Measurements from ENCODE around the gene NIPAL3. TPM values are rescaled to one million over a fixed set of nuclear protein-coding genes. Genes with fewer than 3 reads are reported as not detected.
A peak's percentile ranks its signal among the peaks of the same experiment; 100 is the strongest.

The NIPAL3 gene
- total and polyA plus RNA-seq, 9 donors = 4.4 to 22.3 (median 13.1) TPM

GRCh38 chr1:24389231-24389678 lies 26.3 kb upstream of the NIPAL3 start:
- DNase-seq = no peak
- Histone ChIP-seq H3K27ac (no peak overlapping the region), H3K36me3 (no peaks in the 10 kb centered on the region), H3K4me3 (no peak overlapping the region), H3K27me3 (no peaks in the 10 kb centered on the region), H3K9me3 (no peaks in the 10 kb centered on the region), H3K4me1 (ENCODE audit: insufficient read depth) (no peaks in the 10 kb centered on the region)
- WGBS, 3 donors = 85 to 94% (median 86%) methylated on average over 4 of the region's 4 CpGs
- no peak for TF ChIP-seq EP300 (IDR thresholded peaks at IDR 0.05)
- intact Hi-C loops (cut with DNase I) = loop anchor here in 2 of 4 donors (5.0 kb wide), 2 partner anchors 187 to 192 kb away; no protein-coding TSS in a partner anchor

DNA sequence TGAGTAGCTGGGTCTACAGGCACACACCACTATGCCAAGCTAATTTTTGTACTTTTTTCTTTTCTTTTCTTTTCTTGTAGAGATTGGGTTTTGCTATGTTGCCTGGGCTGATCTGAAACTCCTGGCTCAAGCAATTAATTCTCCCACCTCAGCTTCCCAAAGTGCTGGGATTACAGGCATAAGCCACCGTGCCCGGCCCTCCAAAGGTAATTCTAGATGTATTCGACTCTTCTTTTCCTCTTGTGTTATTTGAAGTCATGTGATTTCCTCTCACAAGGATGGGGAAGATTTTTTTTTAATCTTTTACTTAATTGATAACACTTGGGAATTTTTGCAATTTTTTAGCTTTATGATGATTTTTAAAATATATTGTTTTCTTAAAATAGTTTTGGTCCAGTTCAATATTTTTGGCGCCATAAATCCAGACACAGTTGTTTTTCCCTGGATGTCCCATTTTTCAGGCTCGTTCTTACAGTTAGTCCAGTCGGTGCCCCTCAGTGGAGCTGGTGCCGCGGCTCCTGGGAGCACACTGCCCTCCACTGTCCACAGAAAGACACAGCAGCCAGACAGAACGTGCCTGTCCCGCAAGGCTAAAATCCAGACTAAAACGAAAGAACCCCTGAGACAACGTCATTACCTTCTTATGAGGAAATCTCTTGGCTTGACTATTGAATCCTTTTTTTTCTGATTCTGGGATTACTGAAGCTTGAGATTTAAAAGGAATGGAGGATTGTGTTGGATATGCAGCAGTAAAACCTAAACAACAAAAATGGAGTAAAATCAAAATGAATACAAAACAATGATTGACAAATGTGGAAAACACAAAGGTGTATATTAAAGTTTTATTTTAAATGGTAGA lies 24.4 kb upstream of the NIPAL3 start:
- Histone ChIP-seq H3K27ac (peak overlapping the region in 1 of 2 donors; percentile 68), H3K4me3 (no peak overlapping the region), H3K4me1 (ENCODE audit: insufficient read depth) (no peaks in the 10 kb centered on the region), H3K9me3 (no peaks in the 10 kb centered on the region), H3K27me3 (no peaks in the 10 kb centered on the region), H3K36me3 (no peaks in the 10 kb centered on the region)
- WGBS, 3 donors = 11 to 15% (median 12%) methylated on average over 12 of the region's 12 CpGs
- intact Hi-C loops (cut with DNase I) = loop anchor here in 3 of 4 donors (2.0 to 10.0 kb wide), 3 partner anchors 188 to 316 kb away; no protein-coding TSS in a partner anchor
- DNase-seq = peak; percentile 72 to 84 (median 79)
- TF ChIP-seq, protein P1, sequence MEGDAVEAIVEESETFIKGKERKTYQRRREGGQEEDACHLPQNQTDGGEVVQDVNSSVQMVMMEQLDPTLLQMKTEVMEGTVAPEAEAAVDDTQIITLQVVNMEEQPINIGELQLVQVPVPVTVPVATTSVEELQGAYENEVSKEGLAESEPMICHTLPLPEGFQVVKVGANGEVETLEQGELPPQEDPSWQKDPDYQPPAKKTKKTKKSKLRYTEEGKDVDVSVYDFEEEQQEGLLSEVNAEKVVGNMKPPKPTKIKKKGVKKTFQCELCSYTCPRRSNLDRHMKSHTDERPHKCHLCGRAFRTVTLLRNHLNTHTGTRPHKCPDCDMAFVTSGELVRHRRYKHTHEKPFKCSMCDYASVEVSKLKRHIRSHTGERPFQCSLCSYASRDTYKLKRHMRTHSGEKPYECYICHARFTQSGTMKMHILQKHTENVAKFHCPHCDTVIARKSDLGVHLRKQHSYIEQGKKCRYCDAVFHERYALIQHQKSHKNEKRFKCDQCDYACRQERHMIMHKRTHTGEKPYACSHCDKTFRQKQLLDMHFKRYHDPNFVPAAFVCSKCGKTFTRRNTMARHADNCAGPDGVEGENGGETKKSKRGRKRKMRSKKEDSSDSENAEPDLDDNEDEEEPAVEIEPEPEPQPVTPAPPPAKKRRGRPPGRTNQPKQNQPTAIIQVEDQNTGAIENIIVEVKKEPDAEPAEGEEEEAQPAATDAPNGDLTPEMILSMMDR (IDR thresholded peaks at IDR 0.05) = peak; percentile 79 to 85 (median 82)
- TF ChIP-seq POLR2A (IDR thresholded peaks at IDR 0.05) = no peak
- no peak for TF ChIP-seq EP300 (IDR thresholded peaks at IDR 0.05)

- 42 to 51% (median 45%) methylated on average over 11 of the region's 11 CpGs for whole genome bisulfite sequencing, 3 donors
- Histone ChIP-seq H3K4me3 (no peak overlapping the region), H3K27ac (peak overlapping the region; percentile 13 to 68), H3K9me3 (no peaks in the 10 kb centered on the region), H3K27me3 (no peaks in the 10 kb centered on the region), H3K36me3 (no peaks in the 10 kb centered on the region), H3K4me1 (ENCODE audit: insufficient read depth) (no peaks in the 10 kb centered on the region)
- TF ChIP-seq POLR2A (IDR thresholded peaks at IDR 0.05) = no peak
- TF ChIP-seq, protein P1 (IDR thresholded peaks at IDR 0.05) = peak in 2 of 3 donors; percentile 37
- intact Hi-C loops (cut with DNase I) = loop anchor here in 3 of 4 donors (2.0 to 10.0 kb wide), 3 partner anchors 189 to 317 kb away; no protein-coding TSS in a partner anchor
- peak; percentile 24 to 67 (median 52) for DNase-seq
These were observed 23.6 kb upstream of the NIPAL3 start for GRCh38 chr1:24391882-24392603.

- no peaks in the 10 kb centered on the region for H3K27me3 ChIP-seq
- no peak overlapping the region for H3K27ac ChIP-seq
- no peaks in the 10 kb centered on the region for H3K4me1 ChIP-seq (ENCODE audit: insufficient read depth)
- 84 to 92% (median 86%) methylated on average over 4 of the region's 4 CpGs for WGBS, 3 donors
- intact Hi-C loops (cut with DNase I) = loop anchor here in 2 of 4 donors (5.0 to 10.0 kb wide), 2 partner anchors 190 to 318 kb away; no protein-coding TSS in a partner anchor
- TF ChIP-seq, protein P1 (IDR thresholded peaks at IDR 0.05) = no peak
- no peak for TF ChIP-seq POLR2A (IDR thresholded peaks at IDR 0.05)
- TF ChIP-seq EP300 (IDR thresholded peaks at IDR 0.05) = no peak
- no peaks in the 10 kb centered on the region for H3K36me3 ChIP-seq
- DNase-seq = no peak
- no peak overlapping the region for H3K4me3 ChIP-seq
- no peaks in the 10 kb centered on the region for H3K9me3 ChIP-seq
These were observed 23.0 kb upstream of the NIPAL3 start for GRCh38 chr1:24392604-24392946.
